Measurements from ENCODE around the gene AIG1.
"Not testable (repeated sequence)": the region's sequence is repeated elsewhere in the genome, so short reads cannot be mapped to it uniquely, and the experiment has no call there.

The AIG1 gene

GRCh38 chr6:143234734-143235133, 174.0 kb downstream of the AIG1 start:
- DNase-seq (ENCODE audit: low read depth): no peak

GRCh38 chr6:143236151-143236798, 175.6 kb downstream of the AIG1 start:
- DNase-seq (ENCODE audit: low read depth): no peak

GRCh38 chr6:143238306-143238705, 177.6 kb downstream of the AIG1 start:
- DNase-seq (ENCODE audit: low read depth): no peak

- DNase-seq (ENCODE audit: low read depth): no peak
Measured at GRCh38 chr6:143241111-143241510, 180.4 kb downstream of the AIG1 start.

- DNase-seq (ENCODE audit: low read depth): no peak
Measured at GRCh38 chr6:143241911-143242310, 181.2 kb downstream of the AIG1 start.

- no peak for DNase-seq (ENCODE audit: low read depth)
Measured at GRCh38 chr6:143243786-143244185, 183.1 kb downstream of the AIG1 start.

GRCh38 chr6:143245656-143246055, 185.0 kb downstream of the AIG1 start:
- no peak for DNase-seq (ENCODE audit: low read depth)

GRCh38 chr6:143246166-143246775, 185.6 kb downstream of the AIG1 start:
- not testable (repeated sequence) for DNase-seq (ENCODE audit: low read depth)

- no peak for DNase-seq (ENCODE audit: low read depth)
Measured at GRCh38 chr6:143247586-143247985, 186.9 kb downstream of the AIG1 start.

- no peak for DNase-seq (ENCODE audit: low read depth)
Measured at GRCh38 chr6:143248359-143248758, 187.7 kb downstream of the AIG1 start.

- no peak for DNase-seq (ENCODE audit: low read depth)
Measured at GRCh38 chr6:143251288-143251687, 190.6 kb downstream of the AIG1 start.

- DNase-seq (ENCODE audit: low read depth): no peak
Measured at GRCh38 chr6:143252961-143253360, 192.3 kb downstream of the AIG1 start.

GRCh38 chr6:143253586-143253985, 192.9 kb downstream of the AIG1 start:
- no peak for DNase-seq (ENCODE audit: low read depth)

- DNase-seq (ENCODE audit: low read depth): no peak
Measured at GRCh38 chr6:143258945-143259344, 198.3 kb downstream of the AIG1 start.

GRCh38 chr6:143260857-143261256, 200.2 kb downstream of the AIG1 start:
- DNase-seq (ENCODE audit: low read depth): no peak

GRCh38 chr6:143261899-143262436, 201.3 kb downstream of the AIG1 start:
- no peak for DNase-seq (ENCODE audit: low read depth)

- no peak for DNase-seq (ENCODE audit: low read depth)
Measured at GRCh38 chr6:143262859-143263258, 202.2 kb downstream of the AIG1 start.

- DNase-seq (ENCODE audit: low read depth): no peak
Measured at GRCh38 chr6:143264379-143264778, 203.7 kb downstream of the AIG1 start.

- no peak for DNase-seq (ENCODE audit: low read depth)
Measured at GRCh38 chr6:143264986-143265764, 204.5 kb downstream of the AIG1 start.

- DNase-seq (ENCODE audit: low read depth): no peak
Measured at GRCh38 chr6:143267760-143268159, 207.1 kb downstream of the AIG1 start.

GRCh38 chr6:143268439-143268838, 207.8 kb downstream of the AIG1 start:
- no peak for DNase-seq (ENCODE audit: low read depth)

GRCh38 chr6:143270026-143270425, 209.3 kb downstream of the AIG1 start:
- DNase-seq (ENCODE audit: low read depth): no peak

- no peak for DNase-seq (ENCODE audit: low read depth)
Measured at GRCh38 chr6:143271024-143271423, 210.3 kb downstream of the AIG1 start.
